CD4-positive, CD25-positive, alpha-beta regulatory T cell (primary cell): ENCODE measurements around the gene NGB. TPM values are rescaled to one million over a fixed set of nuclear protein-coding genes. Genes with fewer than 3 reads are reported as not detected.

Experiments used
- ATAC-seq, 2 donors: fragments of 150-1000 bp; cut with Tn5 transposase; one replicate each; pipeline ENCODE4 v1.10.0; 2021; ENCODE audit warnings: low read depth in 2 of 2, moderate number of reproducible peaks in 2 of 2, moderate library complexity in 1 of 2
- DNase-seq, 3 donors: peaks; one replicate each; pipeline versions ENCODE4 v3.0.0 to v3.0.0-alpha.2; 2012 to 2022; ENCODE audit warnings: mixed read lengths in 1 of 3
- H3K27ac ChIP-seq: one replicate; pipeline ENCODE4 v1.7.0; 2013; ENCODE audit warnings: mild to moderate bottlenecking, low read length; ENCODE audit not compliant: insufficient read depth, poor library complexity, severe bottlenecking
- H3K27me3 ChIP-seq: one replicate; pipeline ENCODE4 v1.7.0; 2013; ENCODE audit warnings: low read length; ENCODE audit not compliant: control insufficient read depth, insufficient read depth
- H3K36me3 ChIP-seq: one replicate; pipeline ENCODE4 v1.7.0; 2013; ENCODE audit warnings: mild to moderate bottlenecking, low read length, moderate library complexity; ENCODE audit not compliant: control insufficient read depth, insufficient read depth
- H3K4me1 ChIP-seq: 2 replicates; pipeline ENCODE4 v1.7.0; 2013; ENCODE audit warnings: mild to moderate bottlenecking, low read length; ENCODE audit not compliant: insufficient read depth, control insufficient read depth, poor library complexity, severe bottlenecking
- H3K4me3 ChIP-seq: one replicate; pipeline ENCODE4 v1.7.0; 2013; ENCODE audit warnings: low read depth, mild to moderate bottlenecking, low read length, moderate library complexity
- H3K9me3 ChIP-seq, 2 experiments: 1 replicate in 1 of 2; 2 replicates in 1 of 2; pipeline ENCODE4 v1.7.0; 2013; ENCODE audit warnings: low read length in 2 of 2, mild to moderate bottlenecking in 1 of 2, moderate library complexity in 1 of 2; ENCODE audit not compliant: control insufficient read depth in 2 of 2
- H3K27ac Mint-ChIP-seq, 3 donors: one replicate each; pipeline ENCODE4 v1.8.0; 2020 to 2022; ENCODE audit warnings: mild to moderate bottlenecking in 3 of 3, mixed read lengths in 3 of 3, moderate library complexity in 2 of 3
- H3K27me3 Mint-ChIP-seq: one replicate; pipeline ENCODE4 v1.8.0; 2022; ENCODE audit warnings: mild to moderate bottlenecking, mixed read lengths
- H3K36me3 Mint-ChIP-seq: one replicate; pipeline ENCODE4 v1.8.0; 2020; ENCODE audit warnings: mixed read lengths
- H3K4me1 Mint-ChIP-seq, 4 donors: one replicate each; pipeline ENCODE4 v1.8.0; 2020 to 2022; ENCODE audit warnings: mixed read lengths in 4 of 4, mild to moderate bottlenecking in 1 of 4
- H3K4me3 Mint-ChIP-seq, 4 donors: one replicate each; pipeline ENCODE4 v1.8.0; 2020 to 2022; ENCODE audit warnings: mild to moderate bottlenecking in 4 of 4, mixed read lengths in 4 of 4, moderate library complexity in 3 of 4
- H3K9me3 Mint-ChIP-seq, 7 donors: one replicate each; pipeline ENCODE4 v1.8.0; 2020 to 2022; ENCODE audit warnings: mixed read lengths in 7 of 7, mild to moderate bottlenecking in 3 of 7, moderate library complexity in 2 of 7
- polyA plus RNA-seq, 4 donors: library from polyadenylated mRNA; unstranded; fragments of 300-500 nt; fragmentation: Illumina TruSeq; gene quantifications; one replicate each; pipeline ENCODE4 v1.2.3, GENCODE V29; 2021
- total RNA-seq: library from RNA; stranded (reverse); gene quantifications from one replicate; pipeline ENCODE4 v1.2.3, GENCODE V29; 2022

The NGB gene
- total and polyA plus RNA-seq, 5 donors from 2014 or later: not detected

DNA sequence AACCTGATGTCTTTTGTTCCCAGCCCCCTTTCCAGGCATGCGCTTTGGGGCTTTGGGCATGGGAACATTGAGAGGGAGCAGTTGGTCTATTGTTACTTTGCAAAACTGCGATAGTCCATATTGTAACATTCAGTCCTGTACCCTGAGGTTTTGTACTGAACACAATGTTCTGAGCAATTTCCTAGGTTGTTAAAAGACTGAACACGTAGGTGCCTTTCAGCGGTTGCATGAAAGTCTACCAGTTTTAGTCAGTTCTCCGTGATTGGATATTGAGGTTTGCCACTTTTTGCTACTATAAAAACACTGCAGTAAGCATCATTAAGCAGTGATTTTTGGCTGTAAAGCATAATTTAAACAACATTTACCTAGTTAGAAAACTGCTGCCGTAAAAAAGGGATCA lies 20.1 kb downstream of the NGB start:
- no peak overlapping the region for H3K4me3 ChIP-seq
- no peak for DNase-seq
- no peaks in the 10 kb centered on the region for H3K9me3 ChIP-seq
- no peaks in the 10 kb centered on the region for H3K36me3 ChIP-seq
- H3K4me3 Mint-ChIP-seq: no peak overlapping the region
- H3K36me3 Mint-ChIP-seq: no peaks in the 10 kb centered on the region
- no peak overlapping the region for H3K27ac ChIP-seq
- peaks cover 11% of the 10 kb centered on the region for H3K27me3 Mint-ChIP-seq
- peaks cover 0 to 2% (median 0%) of the 10 kb centered on the region in 7 donors for H3K9me3 Mint-ChIP-seq
- no peak overlapping the region for H3K27ac Mint-ChIP-seq
- no peaks in the 10 kb centered on the region for H3K4me1 Mint-ChIP-seq
- no peaks in the 10 kb centered on the region for H3K4me1 ChIP-seq
- no peaks in the 10 kb centered on the region for H3K27me3 ChIP-seq
- no peak for ATAC-seq

- H3K9me3 ChIP-seq: no peaks in the 10 kb centered on the region
- peaks cover 0 to 3% (median 0%) of the 10 kb centered on the region in 7 donors for H3K9me3 Mint-ChIP-seq
- no peak overlapping the region for H3K4me3 ChIP-seq
- no peak overlapping the region for H3K27ac ChIP-seq
- no peaks in the 10 kb centered on the region for H3K27me3 ChIP-seq
- H3K27ac Mint-ChIP-seq: no peak overlapping the region
- ATAC-seq: no peak
- no peaks in the 10 kb centered on the region for H3K36me3 ChIP-seq
- no peak overlapping the region for H3K4me3 Mint-ChIP-seq
- H3K27me3 Mint-ChIP-seq: peaks cover 11% of the 10 kb centered on the region
- DNase-seq: no peak
- no peaks in the 10 kb centered on the region for H3K4me1 ChIP-seq
- no peaks in the 10 kb centered on the region for H3K36me3 Mint-ChIP-seq
- no peaks in the 10 kb centered on the region for H3K4me1 Mint-ChIP-seq
Observed at GRCh38 chr14:77249286-77249685, 21.7 kb downstream of the NGB start.

DNA sequence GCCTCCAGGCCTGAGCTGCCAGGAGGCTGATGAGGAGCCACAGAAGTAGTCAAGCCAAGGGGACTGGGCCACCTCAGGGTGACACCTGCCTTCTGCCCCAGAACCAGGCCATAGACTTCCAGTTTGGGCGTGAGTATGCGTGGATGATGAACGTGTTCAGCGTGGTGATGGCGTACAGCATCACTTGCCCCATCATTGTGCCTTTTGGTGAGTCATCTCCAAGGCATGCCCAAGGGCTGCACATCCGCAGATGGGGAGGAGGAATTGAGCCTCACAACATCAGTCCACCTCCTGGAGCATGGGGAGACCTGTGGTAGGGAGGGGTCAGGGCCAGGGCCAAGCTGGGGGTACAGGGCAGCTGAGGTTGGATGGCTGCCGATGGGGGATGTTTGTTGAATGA lies 22.3 kb downstream of the NGB start:
- no peak overlapping the region for H3K27ac Mint-ChIP-seq
- H3K4me1 Mint-ChIP-seq: no peaks in the 10 kb centered on the region
- no peak overlapping the region for H3K4me3 Mint-ChIP-seq
- Histone ChIP-seq H3K4me3 (no peak overlapping the region), H3K9me3 (no peaks in the 10 kb centered on the region), H3K27ac (no peak overlapping the region), H3K27me3 (no peaks in the 10 kb centered on the region), H3K36me3 (no peaks in the 10 kb centered on the region), H3K4me1 (no peaks in the 10 kb centered on the region)
- H3K27me3 Mint-ChIP-seq: peaks cover 11% of the 10 kb centered on the region
- ATAC-seq (no peak), DNase-seq (no peak)
- peaks cover 0 to 3% (median 0%) of the 10 kb centered on the region in 7 donors for H3K9me3 Mint-ChIP-seq
- H3K36me3 Mint-ChIP-seq: no peaks in the 10 kb centered on the region

- Mint-ChIP-seq H3K36me3 (no peaks in the 10 kb centered on the region), H3K4me1 (no peaks in the 10 kb centered on the region), H3K4me3 (no peak overlapping the region), H3K27ac (no peak overlapping the region), H3K27me3 (peaks cover 11% of the 10 kb centered on the region), H3K9me3 (peaks cover 0 to 3% (median 0%) of the 10 kb centered on the region in 7 donors)
- H3K4me3 ChIP-seq: no peak overlapping the region
- H3K27me3 ChIP-seq: no peaks in the 10 kb centered on the region
- H3K4me1 ChIP-seq: no peaks in the 10 kb centered on the region
- DNase-seq (no peak), ATAC-seq (no peak)
- H3K27ac ChIP-seq: no peak overlapping the region
- no peaks in the 10 kb centered on the region for H3K36me3 ChIP-seq
- H3K9me3 ChIP-seq: no peaks in the 10 kb centered on the region
Observed at GRCh38 chr14:77246784-77247183, 24.2 kb downstream of the NGB start.

- Mint-ChIP-seq H3K4me3 (no peak overlapping the region), H3K9me3 (peaks cover 0 to 3% (median 0%) of the 10 kb centered on the region in 7 donors), H3K4me1 (no peaks in the 10 kb centered on the region), H3K27me3 (peaks cover 11% of the 10 kb centered on the region), H3K36me3 (no peaks in the 10 kb centered on the region), H3K27ac (no peak overlapping the region)
- Histone ChIP-seq H3K36me3 (no peaks in the 10 kb centered on the region), H3K27me3 (no peaks in the 10 kb centered on the region), H3K4me3 (no peak overlapping the region), H3K4me1 (no peaks in the 10 kb centered on the region), H3K9me3 (no peaks in the 10 kb centered on the region), H3K27ac (no peak overlapping the region)
- DNase-seq: no peak
- no peak for ATAC-seq
Observed at GRCh38 chr14:77245820-77246219, 25.2 kb downstream of the NGB start.

DNA sequence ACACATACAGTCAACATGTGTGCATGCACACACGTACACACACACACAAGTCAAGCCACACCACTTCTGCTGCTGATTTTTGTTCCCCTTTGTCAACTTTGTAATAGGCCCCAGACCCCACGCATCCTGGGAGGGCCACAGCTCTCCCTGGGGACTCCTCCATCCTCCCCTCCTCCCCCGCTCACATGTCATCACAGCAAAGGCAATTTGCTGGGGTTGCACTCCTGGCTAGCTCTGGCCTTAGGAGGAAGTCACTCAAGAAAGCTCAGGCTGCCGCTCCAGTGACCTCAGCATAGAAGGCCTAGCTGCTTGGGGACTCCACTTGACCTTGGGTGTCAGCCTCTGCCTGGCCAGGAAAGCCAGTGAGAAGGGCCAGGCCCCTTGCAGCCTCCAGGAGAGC lies 27.2 kb downstream of the NGB start:
- H3K4me3 ChIP-seq: no peak overlapping the region
- ATAC-seq (no peak), DNase-seq (no peak)
- H3K4me1 Mint-ChIP-seq: no peaks in the 10 kb centered on the region
- H3K36me3 Mint-ChIP-seq: no peaks in the 10 kb centered on the region
- H3K27ac ChIP-seq: no peak overlapping the region
- no peaks in the 10 kb centered on the region for H3K9me3 ChIP-seq
- no peaks in the 10 kb centered on the region for H3K36me3 ChIP-seq
- no peaks in the 10 kb centered on the region for H3K4me1 ChIP-seq
- H3K27me3 ChIP-seq: no peaks in the 10 kb centered on the region
- H3K9me3 Mint-ChIP-seq: peaks cover 0 to 3% (median 0%) of the 10 kb centered on the region in 7 donors
- H3K27ac Mint-ChIP-seq: no peak overlapping the region
- no peak overlapping the region for H3K4me3 Mint-ChIP-seq
- H3K27me3 Mint-ChIP-seq: peaks cover 13% of the 10 kb centered on the region

GRCh38 chr14:77242752-77243151 lies 28.3 kb downstream of the NGB start:
- H3K9me3 Mint-ChIP-seq: peaks cover 0 to 3% (median 0%) of the 10 kb centered on the region in 7 donors
- no peaks in the 10 kb centered on the region for H3K36me3 Mint-ChIP-seq
- no peak overlapping the region for H3K4me3 Mint-ChIP-seq
- H3K36me3 ChIP-seq: no peaks in the 10 kb centered on the region
- no peaks in the 10 kb centered on the region for H3K27me3 ChIP-seq
- H3K27me3 Mint-ChIP-seq: peaks cover 7% of the 10 kb centered on the region
- H3K27ac Mint-ChIP-seq: no peak overlapping the region
- H3K4me1 ChIP-seq: no peaks in the 10 kb centered on the region
- H3K27ac ChIP-seq: no peak overlapping the region
- no peaks in the 10 kb centered on the region for H3K4me1 Mint-ChIP-seq
- no peak for ATAC-seq
- no peak for DNase-seq
- no peak overlapping the region for H3K4me3 ChIP-seq
- H3K9me3 ChIP-seq: no peaks in the 10 kb centered on the region

GRCh38 chr14:77241955-77242354 lies 29.1 kb downstream of the NGB start:
- Mint-ChIP-seq H3K27me3 (peaks cover 7% of the 10 kb centered on the region), H3K9me3 (peaks cover 0 to 3% (median 0%) of the 10 kb centered on the region in 7 donors), H3K4me3 (no peak overlapping the region), H3K36me3 (no peaks in the 10 kb centered on the region), H3K4me1 (no peaks in the 10 kb centered on the region), H3K27ac (no peak overlapping the region)
- Histone ChIP-seq H3K36me3 (no peaks in the 10 kb centered on the region), H3K4me3 (no peak overlapping the region), H3K27ac (no peak overlapping the region), H3K4me1 (no peaks in the 10 kb centered on the region), H3K9me3 (no peaks in the 10 kb centered on the region), H3K27me3 (no peaks in the 10 kb centered on the region)
- DNase-seq (no peak), ATAC-seq (no peak)
